ENCODE measurements around the gene FOXR1.

The FOXR1 gene

GRCh38 chr11:118997627-118998387, 26.2 kb downstream of the FOXR1 start, which contains the start of gene CENATAC:
Gene CENATAC (plus strand): TSS chr11:118998138. CDS start chr11:118998198, 60 bp downstream.
- H3K27me3 ChIP-seq (ENCODE audit: insufficient read depth, low read depth, severe bottlenecking): no peaks in the 10 kb centered on the region
- DNase-seq: peak; percentile 94

GRCh38 chr11:118998388-118998717, 26.8 kb downstream of the FOXR1 start:
- peak; percentile 12 for DNase-seq
- H3K27ac ChIP-seq: peak overlapping the region; percentile 71
- H3K9me3 ChIP-seq (ENCODE audit: severe bottlenecking): no peaks in the 10 kb centered on the region

More at GRCh38 chr11:118997627-118998387, 26.2 kb downstream of the FOXR1 start, which contains the start of gene CENATAC:
- peaks cover 48% of the 10 kb centered on the region for H3K36me3 ChIP-seq
- no peak for TF ChIP-seq CTCF (IDR thresholded peaks at IDR 0.05; ENCODE audit: low read depth, low read length)
- H3K4me3 ChIP-seq (ENCODE audit: low read depth, low read length): peak within 1 kb of the TSS; percentile 78
- no peaks in the 10 kb centered on the region for H3K9me3 ChIP-seq (ENCODE audit: severe bottlenecking)
- peak within 1 kb of the TSS; percentile 71 for H3K27ac ChIP-seq

GRCh38 chr11:118998822-118999221, 27.3 kb downstream of the FOXR1 start:
- Histone ChIP-seq H3K4me3 (ENCODE audit: low read depth, low read length) (peak overlapping the region; percentile 78), H3K27ac (no peak overlapping the region; the same call in 1 of the 2 replicates), H3K9me3 (ENCODE audit: severe bottlenecking) (no peaks in the 10 kb centered on the region), H3K36me3 (peaks cover 48% of the 10 kb centered on the region), H3K27me3 (ENCODE audit: insufficient read depth, low read depth, severe bottlenecking) (no peaks in the 10 kb centered on the region)
- DNase-seq: no peak
- TF ChIP-seq CTCF (IDR thresholded peaks at IDR 0.05; ENCODE audit: low read depth, low read length): no peak

More at GRCh38 chr11:118998388-118998717, 26.8 kb downstream of the FOXR1 start:
- peaks cover 48% of the 10 kb centered on the region for H3K36me3 ChIP-seq
- TF ChIP-seq CTCF (IDR thresholded peaks at IDR 0.05; ENCODE audit: low read depth, low read length): no peak
- H3K4me3 ChIP-seq (ENCODE audit: low read depth, low read length): peak overlapping the region; percentile 78
- H3K27me3 ChIP-seq (ENCODE audit: insufficient read depth, low read depth, severe bottlenecking): no peaks in the 10 kb centered on the region

- TF ChIP-seq CTCF (IDR thresholded peaks at IDR 0.05; ENCODE audit: low read depth, low read length): no peak
- DNase-seq: no peak
- Histone ChIP-seq H3K27me3 (ENCODE audit: insufficient read depth, low read depth, severe bottlenecking) (no peaks in the 10 kb centered on the region), H3K4me3 (ENCODE audit: low read depth, low read length) (no peak overlapping the region), H3K36me3 (peaks cover 46% of the 10 kb centered on the region), H3K9me3 (ENCODE audit: severe bottlenecking) (no peaks in the 10 kb centered on the region), H3K27ac (no peak overlapping the region)
Observed at GRCh38 chr11:119000906-119001305, 29.3 kb downstream of the FOXR1 start.

GRCh38 chr11:119006656-119007055, 35.1 kb downstream of the FOXR1 start:
- Histone ChIP-seq H3K4me3 (ENCODE audit: low read depth, low read length) (no peak overlapping the region), H3K27ac (no peak overlapping the region), H3K36me3 (peaks cover 29% of the 10 kb centered on the region), H3K9me3 (ENCODE audit: severe bottlenecking) (no peaks in the 10 kb centered on the region), H3K27me3 (ENCODE audit: insufficient read depth, low read depth, severe bottlenecking) (no peaks in the 10 kb centered on the region)
- no peak for DNase-seq
- TF ChIP-seq CTCF (IDR thresholded peaks at IDR 0.05; ENCODE audit: low read depth, low read length): no peak
